CD4-positive, alpha-beta T cell treated with Interleukin-21 for 1 hour (primary cell): Measurements from ENCODE around the gene CBFA2T3.
"Not testable (repeated sequence)": the region's sequence is repeated elsewhere in the genome, so short reads cannot be mapped to it uniquely, and the experiment has no call there.

Experiments used
- DNase-seq: peaks from one replicate; pipeline ENCODE4 v3.0.0-alpha.2; 2020

The CBFA2T3 gene

GRCh38 chr16:88919936-88920335 lies 57.1 kb downstream of the CBFA2T3 start:
- no peak for DNase-seq

GRCh38 chr16:88918896-88919295 lies 58.1 kb downstream of the CBFA2T3 start:
- DNase-seq = not testable (repeated sequence)

DNA sequence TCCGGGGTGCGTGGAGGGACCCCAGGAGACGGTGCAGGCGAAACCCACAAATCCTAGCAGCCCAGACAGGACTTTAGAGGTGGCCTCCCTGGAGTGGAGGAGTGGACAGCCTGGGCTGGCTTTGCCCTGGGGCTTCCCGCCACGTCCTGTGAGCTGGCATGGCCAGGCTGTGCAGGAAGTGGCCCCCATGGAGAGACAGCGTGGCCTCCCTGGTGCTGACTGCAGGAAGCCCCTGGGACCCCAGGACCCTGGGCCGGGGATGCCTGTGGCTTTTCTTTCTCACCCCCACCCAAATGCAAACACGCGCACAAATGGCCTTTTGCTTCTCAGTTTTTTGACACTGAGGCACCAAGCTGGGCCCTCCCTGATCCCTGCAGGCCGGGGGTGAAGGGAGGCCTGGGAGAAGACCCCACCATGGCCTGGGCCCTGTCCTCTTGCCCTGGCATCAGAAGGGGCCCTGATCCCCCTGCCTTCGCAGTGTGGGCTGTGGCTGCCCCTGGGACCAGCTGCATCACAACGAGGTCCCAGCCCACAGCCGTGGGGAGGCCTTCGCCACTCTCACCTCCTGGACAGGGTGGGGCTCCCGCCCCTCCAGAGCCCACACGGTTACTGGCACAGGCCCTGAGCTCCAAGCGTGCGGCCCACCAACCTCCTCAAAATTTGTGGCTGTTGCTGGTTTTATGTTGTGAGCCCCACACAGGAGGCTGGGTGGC lies 58.9 kb downstream of the CBFA2T3 start:
- DNase-seq = no peak

DNA sequence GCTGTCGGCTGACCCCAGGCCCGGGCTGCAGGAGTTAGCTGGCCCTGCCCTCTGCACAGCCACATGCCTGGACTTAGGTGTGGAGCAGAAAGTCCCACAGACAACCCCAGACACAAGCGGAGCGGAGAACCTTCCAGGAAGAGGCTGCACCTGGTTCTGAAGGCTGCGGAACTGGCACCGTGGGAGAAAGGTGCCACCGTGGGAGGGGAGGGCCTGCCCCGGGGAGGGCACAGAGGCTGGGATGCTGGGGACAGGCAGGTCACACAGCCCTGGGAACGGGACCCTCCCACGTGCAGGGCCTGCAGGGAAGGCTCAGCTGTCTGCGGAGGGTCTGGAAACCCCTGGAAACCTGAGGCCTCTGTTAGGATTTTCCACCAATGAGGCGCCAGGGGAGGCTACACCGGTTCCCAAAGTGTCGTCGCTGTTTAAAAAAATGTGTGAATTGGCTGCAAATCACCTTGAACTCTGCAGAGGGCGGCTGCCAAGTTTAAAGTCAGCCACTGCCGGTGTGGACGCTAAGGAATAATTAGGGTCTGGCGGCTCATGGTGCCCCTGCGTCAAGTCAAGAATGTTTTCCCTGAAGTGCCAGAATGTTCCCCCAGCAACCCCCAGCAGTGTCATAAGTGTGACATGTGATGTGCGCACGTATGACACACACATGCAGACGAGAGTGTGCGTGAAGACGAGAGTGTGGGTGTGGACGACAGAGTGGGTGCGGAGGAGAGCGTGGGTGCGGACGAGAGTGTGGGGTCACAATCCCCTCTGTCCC lies 59.7 kb downstream of the CBFA2T3 start:
- no peak for DNase-seq

GRCh38 chr16:88915639-88916327 lies 61.2 kb downstream of the CBFA2T3 start:
- no peak for DNase-seq

DNA sequence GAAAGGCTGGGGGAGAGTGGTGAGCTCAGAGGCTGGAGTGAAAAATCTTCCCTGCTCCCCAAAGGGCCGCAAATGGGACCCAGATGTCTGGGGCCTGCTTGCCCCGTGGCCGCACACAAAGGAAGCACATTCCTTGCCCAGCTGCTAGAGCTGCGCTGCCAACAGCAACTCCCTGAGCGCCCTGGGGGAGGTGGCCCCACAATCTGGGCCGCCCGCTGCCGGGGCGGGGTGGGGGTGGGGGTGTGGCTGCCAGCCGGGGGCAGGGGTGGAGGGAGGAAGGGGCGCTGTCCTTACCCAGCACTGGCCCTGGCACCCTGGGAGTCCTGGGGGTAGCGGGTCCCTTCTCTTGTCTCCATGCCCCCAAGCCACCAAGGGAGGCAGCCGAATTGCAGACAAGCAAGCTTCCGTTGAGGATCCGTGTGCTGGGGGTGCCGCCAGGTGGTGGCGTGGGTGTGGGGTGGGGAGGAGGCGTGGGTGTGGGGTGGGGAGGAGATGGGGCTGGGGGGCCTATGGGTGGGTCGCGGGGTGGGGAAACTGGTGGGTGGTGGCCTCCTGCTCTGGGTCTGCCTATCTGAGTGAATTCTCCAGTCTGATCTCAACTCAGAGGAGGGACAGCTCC lies 62.1 kb downstream of the CBFA2T3 start:
- no peak for DNase-seq

DNA sequence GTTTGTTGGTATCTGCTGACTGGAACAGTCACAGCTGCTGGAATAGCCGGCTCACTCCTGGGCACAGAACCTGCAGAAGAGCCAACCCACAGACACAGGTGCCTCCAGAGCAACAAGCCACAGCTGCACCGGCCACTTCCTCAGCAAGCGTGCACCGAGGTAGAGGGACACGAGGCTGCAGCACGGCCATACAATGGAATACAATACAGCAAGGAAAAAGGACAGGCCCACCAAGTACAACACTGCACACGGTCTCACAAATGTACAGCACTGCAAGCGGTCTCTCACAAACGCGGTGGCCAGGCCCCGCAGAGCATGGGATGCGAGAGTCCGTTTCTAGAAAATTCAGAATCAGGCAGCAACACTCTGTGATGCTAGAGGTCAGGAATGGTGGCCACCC lies 63.1 kb downstream of the CBFA2T3 start:
- DNase-seq = no peak

DNA sequence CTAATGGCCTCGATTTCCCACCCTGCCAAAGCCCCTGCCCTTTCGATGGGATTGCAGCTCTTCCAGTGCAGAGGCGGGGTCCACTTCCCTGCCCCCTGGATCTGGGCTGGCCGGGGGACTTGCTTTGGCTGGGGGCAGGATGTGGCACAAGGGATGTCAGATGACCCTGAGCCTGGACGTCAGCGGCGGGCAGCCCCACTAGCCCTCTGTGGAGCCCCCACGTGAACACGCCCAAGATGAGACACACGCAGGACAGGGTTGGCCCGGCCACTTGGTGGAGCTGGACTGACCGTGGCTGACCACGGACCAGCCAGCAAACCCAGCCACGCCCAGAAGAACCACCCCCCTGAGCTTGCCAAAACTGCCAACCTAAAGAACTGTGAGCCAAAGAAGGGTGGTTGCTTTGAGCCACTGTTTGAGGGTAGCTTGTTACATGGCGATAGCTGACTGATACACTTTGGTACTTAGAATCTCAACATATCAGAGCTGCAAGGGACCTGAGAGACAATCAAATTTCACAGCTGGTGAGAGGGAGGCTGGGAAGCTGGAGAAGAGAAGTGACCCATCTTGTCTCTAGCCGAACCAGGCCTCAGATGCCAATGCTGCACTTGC lies 63.9 kb downstream of the CBFA2T3 start:
- DNase-seq = no peak

GRCh38 chr16:88912556-88912955 lies 64.5 kb downstream of the CBFA2T3 start:
- DNase-seq = no peak

DNA sequence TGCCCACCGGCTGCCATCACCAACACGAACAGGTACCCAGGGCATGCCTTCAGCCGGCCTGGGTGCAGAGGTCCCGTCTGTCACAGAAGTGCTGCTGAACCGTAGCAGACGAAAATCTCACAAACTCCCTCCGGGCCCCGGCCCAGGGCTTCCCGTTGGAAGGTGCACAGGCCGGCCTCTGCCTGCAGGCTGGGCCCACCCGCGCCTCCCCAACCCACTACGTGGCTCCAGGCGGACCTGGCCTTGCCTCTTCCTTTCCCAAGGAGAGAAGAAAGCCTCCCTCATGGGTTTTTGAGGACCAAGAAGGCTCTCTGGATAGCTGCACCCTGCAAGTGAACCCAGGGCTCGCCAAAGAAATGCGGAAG lies 65.1 kb downstream of the CBFA2T3 start:
- no peak for DNase-seq

DNA sequence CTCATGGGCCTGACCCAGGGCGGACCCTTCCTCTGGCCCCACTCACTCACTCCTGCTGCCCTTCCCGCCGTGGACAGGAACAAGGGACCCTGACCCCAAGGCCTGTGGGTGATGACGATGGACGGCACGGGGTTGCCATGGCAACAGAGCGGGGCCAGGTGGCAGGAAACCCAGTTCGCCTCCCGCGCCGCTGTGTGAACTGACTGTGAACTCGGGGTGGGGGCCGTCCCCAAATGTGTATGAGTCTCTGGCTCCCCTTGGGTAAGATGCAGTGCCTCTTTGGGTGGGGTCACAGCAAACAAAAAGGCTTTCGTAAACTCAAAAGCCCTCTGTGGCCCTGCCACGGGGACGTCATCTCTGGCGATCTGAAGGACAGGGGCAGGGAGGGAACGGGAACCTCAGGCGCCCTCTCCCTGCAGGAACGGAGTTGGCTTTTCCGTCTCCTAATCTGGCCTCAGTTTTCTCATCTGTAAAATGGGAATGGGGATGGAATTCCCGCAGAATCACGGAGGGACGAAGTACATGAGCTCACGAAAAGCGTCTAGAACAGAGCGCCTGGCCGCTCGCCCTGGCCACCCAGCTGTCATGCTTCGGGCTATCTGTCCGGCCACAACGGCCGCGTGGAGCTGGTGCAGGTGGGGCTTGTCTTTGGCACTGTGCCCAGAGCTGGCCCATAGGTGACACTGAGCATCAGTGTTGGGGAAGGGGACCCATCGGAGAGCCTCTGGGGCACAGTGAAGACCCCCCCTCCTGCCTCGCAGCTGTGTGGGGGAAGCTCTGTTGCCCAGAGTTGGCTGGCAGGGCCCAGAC lies 65.7 kb downstream of the CBFA2T3 start:
- no peak for DNase-seq

- no peak for DNase-seq
Measured at GRCh38 chr16:88910284-88911135, 66.5 kb downstream of the CBFA2T3 start.

GRCh38 chr16:88909431-88910210 lies 67.4 kb downstream of the CBFA2T3 start:
- no peak for DNase-seq

DNA sequence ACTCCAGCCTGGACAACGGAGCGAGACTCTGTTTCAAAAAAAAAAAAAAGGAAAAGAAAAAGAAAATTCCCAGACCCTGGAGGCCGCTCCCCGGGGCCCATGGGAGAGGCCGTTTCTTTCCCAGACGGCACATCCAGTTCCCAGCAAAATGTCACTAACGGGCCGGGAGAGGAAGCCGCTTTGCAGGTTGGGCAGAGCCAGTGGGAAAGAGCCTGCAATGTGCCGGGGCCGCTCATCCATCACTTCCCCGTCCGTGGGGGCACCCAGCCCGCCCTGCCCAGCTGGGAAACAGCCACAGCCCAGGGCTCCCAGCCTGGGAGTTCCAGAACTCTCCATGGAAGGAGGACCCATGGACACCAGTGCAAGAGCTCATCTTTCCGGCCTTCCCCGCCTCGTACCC lies 68.7 kb downstream of the CBFA2T3 start:
- no peak for DNase-seq

DNA sequence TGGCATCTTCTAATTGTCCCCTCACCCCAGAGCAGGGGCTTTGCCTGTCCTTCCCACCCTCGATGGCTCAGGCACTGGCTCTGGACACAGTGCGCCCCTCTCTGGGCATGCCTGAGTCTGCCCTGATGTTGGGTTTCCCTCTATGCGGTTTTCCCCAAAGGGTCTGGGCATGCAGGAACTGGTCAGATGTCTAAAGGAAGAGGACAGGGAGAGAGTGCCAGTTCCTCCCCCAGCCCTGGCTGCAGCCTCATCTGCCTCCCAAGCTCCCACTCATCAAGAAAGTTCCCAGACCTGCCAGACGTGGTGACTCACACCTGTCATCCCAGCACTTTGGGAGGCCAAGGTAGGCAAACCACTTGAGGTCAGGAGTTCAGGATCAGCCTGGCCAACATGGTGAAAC lies 69.2 kb downstream of the CBFA2T3 start:
- no peak for DNase-seq

- no peak for DNase-seq
Measured at GRCh38 chr16:88906535-88907105, 70.4 kb downstream of the CBFA2T3 start.

DNA sequence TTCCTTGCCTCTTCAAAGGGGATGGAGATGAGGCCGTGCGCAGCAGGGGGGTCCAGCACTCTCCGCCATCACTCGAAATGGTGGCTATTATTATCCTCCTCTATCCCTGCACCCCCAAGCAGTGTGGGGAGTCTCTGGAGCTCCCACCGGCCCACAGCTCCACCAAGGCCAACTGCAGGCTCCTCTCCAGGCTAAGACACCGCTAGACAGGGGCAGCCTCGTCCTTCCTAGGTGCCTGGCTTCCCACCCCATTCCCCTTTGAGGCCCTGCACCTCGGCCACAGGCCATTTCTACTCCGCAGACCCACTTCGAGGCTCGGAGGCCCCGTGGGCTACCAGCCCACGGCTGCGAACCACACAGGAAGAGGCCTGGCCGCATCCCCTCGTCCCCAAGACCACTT lies 71.0 kb downstream of the CBFA2T3 start:
- no peak for DNase-seq

- DNase-seq = no peak
Measured at GRCh38 chr16:88905563-88905962, 71.4 kb downstream of the CBFA2T3 start.

- no peak for DNase-seq
Measured at GRCh38 chr16:88904676-88905365, 72.2 kb downstream of the CBFA2T3 start.
